PC-3 (cell line): Measurements from ENCODE around the gene AKAP3.

Experiments
- CTCF ChIP-seq: fragments of 300-600 bp; sonication (generic); conservative IDR thresholded peaks from 2 replicates; pipeline ENCODE4 v1.5.1; 2017; ENCODE audit warnings: antibody characterized with exemption, low read depth, mild to moderate bottlenecking, low read length
- EZH2 ChIP-seq: fragments of 300-600 bp; sonication (generic); IDR thresholded peaks from one replicate; pipeline ENCODE4 v1.6.1; 2017; ENCODE audit warnings: antibody characterized with exemption, mild to moderate bottlenecking, low read length; ENCODE audit not compliant: unreplicated experiment

GRCh38 chr12:4648501-4649357 lies at the start of gene AKAP3, which contains the start of gene NDUFA9:
- no peak for TF ChIP-seq CTCF
- no peak for TF ChIP-seq EZH2
